ENCODE results near the gene C1QL4. TPM values are rescaled to one million over a fixed set of nuclear protein-coding genes. Genes with fewer than 3 reads are reported as not detected.

Gene C1QL4
- total RNA-seq, 1 experiment from 2014 or later = 3.6 TPM

GRCh38 chr12:49345825-49346658, 9.1 kb upstream of the C1QL4 start:
- H3K4me1 Mint-ChIP-seq (ENCODE audit: low read depth, unreplicated experiment) = peaks cover 14% of the 10 kb centered on the region
- intact Hi-C loops (cut with micrococcal nuclease; ENCODE audit: unreplicated experiment) = loop anchor here (2.0 kb wide), 2 partner anchors 49 to 57 kb away; no protein-coding TSS in a partner anchor

DNA sequence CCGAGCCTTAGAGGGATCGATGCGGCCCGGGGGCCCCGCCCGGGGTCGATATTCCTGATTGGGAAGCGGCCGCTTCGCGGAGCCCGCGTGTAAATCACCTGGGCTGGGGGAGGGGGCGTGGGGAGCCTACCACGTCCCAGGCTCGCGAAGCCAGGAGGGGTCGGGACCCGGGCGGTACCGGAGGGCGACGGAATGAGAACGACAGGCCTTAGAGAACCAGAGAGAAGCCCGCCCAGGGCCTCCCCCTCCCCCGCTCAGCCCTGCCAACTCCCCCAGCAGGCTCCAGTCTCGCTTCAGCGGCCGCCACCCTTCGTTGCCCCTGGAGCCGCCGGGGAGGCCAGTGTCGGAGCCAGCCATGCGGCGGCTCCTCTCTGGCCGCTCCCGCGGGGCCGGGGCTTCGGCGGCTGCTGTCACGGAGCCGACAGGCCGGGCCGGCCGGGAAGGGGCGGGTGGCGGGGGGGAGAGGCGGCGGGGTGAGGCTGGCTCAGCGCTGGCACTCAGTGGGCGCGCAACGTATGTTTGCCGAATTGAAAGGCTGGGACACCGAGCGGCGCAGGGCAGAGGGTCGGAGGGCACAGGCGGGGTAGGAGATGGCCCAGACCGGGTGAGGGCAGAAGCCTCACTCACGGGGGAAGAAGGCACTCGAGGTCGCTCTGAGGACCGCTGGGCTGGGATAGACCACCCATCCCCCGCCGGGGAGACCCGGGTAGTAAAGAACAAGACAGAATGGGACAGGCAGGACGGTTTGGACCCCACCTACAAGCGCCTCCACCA, 8.2 kb upstream of the C1QL4 start:
- Mint-ChIP-seq H3K36me3 (ENCODE audit: insufficient read depth, unreplicated experiment) (peaks cover 18% of the 10 kb centered on the region), H3K4me3 (ENCODE audit: unreplicated experiment) (peak overlapping the region; percentile 90), H3K27me3 (ENCODE audit: insufficient read depth, unreplicated experiment) (no peaks in the 10 kb centered on the region), H3K9me3 (ENCODE audit: unreplicated experiment) (no peaks in the 10 kb centered on the region), H3K27ac (ENCODE audit: unreplicated experiment) (no peak overlapping the region), H3K4me1 (ENCODE audit: low read depth, unreplicated experiment) (peaks cover 14% of the 10 kb centered on the region)
- 0 out of 2 replicates have a peak, but pooled peaks cover 1% of the 10 kb centered on the region for H3K36me3 ChIP-seq (ENCODE audit: control insufficient read depth, insufficient read depth, low read length)
- TF ChIP-seq CTCF (IDR thresholded peaks at IDR 0.05; ENCODE audit: insufficient read depth in 1 of 2, low read depth in 1 of 2, low read length in 1 of 2, severe bottlenecking in 1 of 2, unreplicated experiment in 1 of 2) = no peak
- H3K9me3 ChIP-seq = no peaks in the 10 kb centered on the region
- peak; percentile 52 to 53 for DNase-seq
- POLR2A ChIA-PET = no interaction called here
- H3K4me1 ChIP-seq = peaks cover 16% of the 10 kb centered on the region
- CTCF ChIA-PET = interaction anchor here (2.6 to 3.5 kb wide), 5 partner anchors 7 to 22 kb away, joined by 30 to 153 read pairs (median 49); partner anchors contain the start of genes C1QL4, SPATS2 and TROAP
- H3K4me3 ChIP-seq (ENCODE audit: low read depth, low read length) = peak overlapping the region; percentile 43
- H3K27me3 ChIP-seq (replicated peaks; ENCODE audit: control insufficient read depth, insufficient read depth, low read length) = no peaks in the 10 kb centered on the region
- intact Hi-C loops (cut with micrococcal nuclease; ENCODE audit: unreplicated experiment) = no loop called here
- no TSS peak for BruUV-seq (replicated peaks)

More at GRCh38 chr12:49345825-49346658, 9.1 kb upstream of the C1QL4 start:
- H3K4me1 ChIP-seq = peaks cover 16% of the 10 kb centered on the region
- Mint-ChIP-seq H3K27me3 (ENCODE audit: insufficient read depth, unreplicated experiment) (no peaks in the 10 kb centered on the region), H3K4me3 (ENCODE audit: unreplicated experiment) (peak overlapping the region; percentile 90), H3K9me3 (ENCODE audit: unreplicated experiment) (no peaks in the 10 kb centered on the region), H3K27ac (ENCODE audit: unreplicated experiment) (peak overlapping the region; percentile 98), H3K36me3 (ENCODE audit: insufficient read depth, unreplicated experiment) (peaks cover 19% of the 10 kb centered on the region)
- ChIA-PET CTCF (interaction anchor here (0.9 to 3.5 kb wide), 11 partner anchors 8 to 167 kb away, joined by 3 to 153 read pairs (median 30); partner anchors contain the start of genes C1QL4, SPATS2 and TROAP), POLR2A (interaction anchor here (0.7 to 2.7 kb wide), 3 partner anchors 14 to 23 kb away, joined by 5 to 30 read pairs (median 20); partner anchors contain the start of genes SPATS2 and TROAP)
- peak overlapping the region; percentile 43 for H3K4me3 ChIP-seq (ENCODE audit: low read depth, low read length)
- DNase-seq = peak in 1 of 2 experiments; percentile 32
- H3K27me3 ChIP-seq (replicated peaks; ENCODE audit: control insufficient read depth, insufficient read depth, low read length) = no peaks in the 10 kb centered on the region
- H3K36me3 ChIP-seq (ENCODE audit: control insufficient read depth, insufficient read depth, low read length) = 0 out of 2 replicates have a peak, but pooled peaks cover 1% of the 10 kb centered on the region
- BruUV-seq (replicated peaks) = no TSS peak
- no peak for TF ChIP-seq CTCF (IDR thresholded peaks at IDR 0.05; ENCODE audit: insufficient read depth in 1 of 2, low read depth in 1 of 2, low read length in 1 of 2, severe bottlenecking in 1 of 2, unreplicated experiment in 1 of 2)
- H3K9me3 ChIP-seq = no peaks in the 10 kb centered on the region

GRCh38 chr12:49344486-49345050, 7.6 kb upstream of the C1QL4 start:
- intact Hi-C loops (cut with micrococcal nuclease; ENCODE audit: unreplicated experiment) = no loop called here
- no peak overlapping the region for H3K4me3 ChIP-seq (ENCODE audit: low read depth, low read length)
- no peaks in the 10 kb centered on the region for H3K27me3 Mint-ChIP-seq (ENCODE audit: insufficient read depth, unreplicated experiment)

More at GRCh38 chr12:49344486-49345050, 7.6 kb upstream of the C1QL4 start:
- ChIA-PET CTCF (no interaction called here), POLR2A (no interaction called here)
- Mint-ChIP-seq H3K4me1 (ENCODE audit: low read depth, unreplicated experiment) (peaks cover 12% of the 10 kb centered on the region), H3K9me3 (ENCODE audit: unreplicated experiment) (no peaks in the 10 kb centered on the region), H3K36me3 (ENCODE audit: insufficient read depth, unreplicated experiment) (peaks cover 18% of the 10 kb centered on the region), H3K4me3 (ENCODE audit: unreplicated experiment) (peak overlapping the region; percentile 90), H3K27ac (ENCODE audit: unreplicated experiment) (no peak overlapping the region)
- no peaks in the 10 kb centered on the region for H3K27me3 ChIP-seq (replicated peaks; ENCODE audit: control insufficient read depth, insufficient read depth, low read length)
- no peak for TF ChIP-seq CTCF (IDR thresholded peaks at IDR 0.05; ENCODE audit: insufficient read depth in 1 of 2, low read depth in 1 of 2, low read length in 1 of 2, severe bottlenecking in 1 of 2, unreplicated experiment in 1 of 2)
- H3K9me3 ChIP-seq = no peaks in the 10 kb centered on the region
- BruUV-seq (replicated peaks) = no TSS peak
- peak in 1 of 2 experiments; percentile 33 for DNase-seq
- 0 out of 2 replicates have a peak, but pooled peaks cover 1% of the 10 kb centered on the region for H3K36me3 ChIP-seq (ENCODE audit: control insufficient read depth, insufficient read depth, low read length)
- H3K4me1 ChIP-seq = peaks cover 16% of the 10 kb centered on the region
